ENCODE data around the gene A4GALT. TPM values are rescaled to one million over a fixed set of nuclear protein-coding genes. Genes with fewer than 3 reads are reported as not detected.

A4GALT gene
- total and polyA plus RNA-seq, 2 donors (not counting 3 experiments of a cell fraction or from before 2014, with no cell fraction given) = 5.4 to 20.7 TPM

DNA sequence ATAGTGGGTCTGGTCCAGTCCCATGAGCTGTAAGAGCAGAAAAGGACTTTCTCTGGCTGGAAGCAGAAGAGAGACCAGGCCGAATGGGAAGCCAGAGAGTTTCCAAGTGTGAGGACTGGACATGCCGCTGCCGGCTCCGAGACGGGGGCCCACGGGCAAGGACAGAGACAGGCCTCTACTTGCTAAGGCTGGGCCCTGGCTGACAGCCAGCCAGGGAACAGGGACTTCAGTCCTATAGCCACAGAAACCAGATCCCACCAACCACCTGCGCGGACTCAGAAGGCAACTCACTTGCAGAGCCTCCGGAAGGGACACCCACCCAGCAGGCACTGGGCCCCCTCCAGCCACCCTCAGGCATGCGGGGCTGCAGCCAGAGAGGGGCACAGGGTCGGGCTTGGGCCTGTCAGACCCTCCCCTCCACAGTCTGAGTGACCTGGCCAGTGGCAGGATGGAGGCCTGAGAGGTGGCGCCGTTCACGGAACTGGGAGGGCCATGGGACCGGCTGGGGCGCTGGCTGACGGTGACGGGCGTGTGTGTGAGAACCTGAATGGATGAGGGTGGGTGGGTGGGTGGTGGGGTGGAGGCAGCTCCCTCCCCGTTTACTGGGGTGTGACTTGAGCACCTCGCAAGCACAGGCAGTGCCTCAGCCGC is 47.8 kb upstream of the A4GALT start:
- Histone ChIP-seq H3K27me3 (ENCODE audit: control insufficient read depth in 2 of 2, insufficient read depth in 2 of 2, low read length in 2 of 2) (no peaks in the 10 kb centered on the region), H3K27ac (ENCODE audit: insufficient read depth, low read depth, low read length) (no peak overlapping the region), H3K4me3 (replicated peaks in 1 of 3; ENCODE audit: insufficient read depth in 1 of 3, low read depth in 1 of 3, low read length in 3 of 3) (no peak overlapping the region), H2AFZ (ENCODE audit: low read depth, low read length) (no peak overlapping the region), H3K79me2 (ENCODE audit: control insufficient read depth, insufficient read depth, low read length) (no peaks in the 10 kb centered on the region), H3K9me3 (replicated peaks; ENCODE audit: control insufficient read depth, insufficient read depth, low read length) (no peaks in the 10 kb centered on the region), H3K36me3 (ENCODE audit: control insufficient read depth in 2 of 2, extremely low read depth in 1 of 2, insufficient read depth in 2 of 2, low read length in 2 of 2) (no peaks in the 10 kb centered on the region), H3K4me1 (ENCODE audit: control insufficient read depth, extremely low read depth, insufficient read depth, low read length) (no peaks in the 10 kb centered on the region), H3K9me1 (replicated peaks; ENCODE audit: control insufficient read depth, extremely low read depth, insufficient read depth, low read length) (no peaks in the 10 kb centered on the region), H4K20me1 (replicated peaks; ENCODE audit: control insufficient read depth, extremely low read depth, insufficient read depth, low read length) (no peaks in the 10 kb centered on the region), H3K9ac (replicated peaks; ENCODE audit: extremely low read depth, insufficient read depth, low read length) (no peak overlapping the region), H3K4me2 (ENCODE audit: insufficient read depth, low read length) (no peak overlapping the region)
- BruUV-seq (replicated peaks) = no TSS peak
- FAIRE-seq (no peak), DNase-seq (ENCODE audit: low read depth, low spot score) (no peak)
- ChIA-PET CTCF (no interaction called here), POLR2A (no interaction called here)
- no peak for TF ChIP-seq EZH2 (IDR thresholded peaks at IDR 0.05; ENCODE audit: borderline replicate concordance, low read depth, low read length, severe bottlenecking)
- TF ChIP-seq POLR2A (IDR thresholded peaks at IDR 0.05; ENCODE audit: low read depth, low read length) = no peak
- TF ChIP-seq JUN (IDR thresholded peaks at IDR 0.05; ENCODE audit: borderline replicate concordance, insufficient read depth, insufficient read length, low read depth) = no peak
- intact Hi-C loops (cut with micrococcal nuclease) = no loop called here
- dilution Hi-C loops (cut with MboI; ENCODE audit: extremely low pct_ligation_motif_present, low sequenced_read_pairs) = no loop called here

DNA sequence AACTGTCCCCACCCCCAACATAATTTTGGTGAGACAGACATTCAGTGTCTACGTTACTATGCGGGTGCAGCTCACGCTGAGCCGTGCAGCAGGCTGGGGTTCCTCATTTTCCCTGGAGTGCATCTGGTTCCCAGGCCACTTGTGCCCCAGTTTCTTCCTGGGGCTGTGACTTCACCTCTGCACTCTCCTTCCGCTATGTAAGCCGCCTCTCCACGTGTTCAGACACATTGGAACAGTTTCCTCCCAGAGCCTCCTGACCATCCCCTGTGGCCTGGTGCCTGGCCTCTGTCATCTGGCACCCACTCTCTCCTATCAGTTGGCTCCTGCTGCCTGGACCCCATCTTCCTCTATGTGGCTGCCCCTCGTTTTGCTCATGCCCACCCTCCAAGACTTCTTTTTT is 46.2 kb upstream of the A4GALT start:
- BruUV-seq (replicated peaks) = no TSS peak
- H3K4me1 ChIP-seq (ENCODE audit: control insufficient read depth, extremely low read depth, insufficient read depth, low read length) = no peaks in the 10 kb centered on the region
- H3K27ac ChIP-seq (ENCODE audit: insufficient read depth, low read depth, low read length) = no peak overlapping the region
- ChIA-PET CTCF (no interaction called here), POLR2A (no interaction called here)
- no peak for TF ChIP-seq POLR2AphosphoS5 (IDR thresholded peaks at IDR 0.05; ENCODE audit: insufficient read depth, low read depth, low read length)
- TF ChIP-seq GATA2 (IDR thresholded peaks at IDR 0.05; ENCODE audit: insufficient read depth, insufficient read length, low read depth, low read length) = no peak
- TF ChIP-seq, protein P1, sequence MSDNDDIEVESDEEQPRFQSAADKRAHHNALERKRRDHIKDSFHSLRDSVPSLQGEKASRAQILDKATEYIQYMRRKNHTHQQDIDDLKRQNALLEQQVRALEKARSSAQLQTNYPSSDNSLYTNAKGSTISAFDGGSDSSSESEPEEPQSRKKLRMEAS (IDR thresholded peaks at IDR 0.05; ENCODE audit: insufficient read depth, insufficient read length) = no peak
- no peak for TF ChIP-seq JUN (IDR thresholded peaks at IDR 0.05; ENCODE audit: borderline replicate concordance, insufficient read depth, insufficient read length, low read depth)
- no peak for TF ChIP-seq EZH2 (IDR thresholded peaks at IDR 0.05; ENCODE audit: borderline replicate concordance, low read depth, low read length, severe bottlenecking)
- TF ChIP-seq, protein P2, sequence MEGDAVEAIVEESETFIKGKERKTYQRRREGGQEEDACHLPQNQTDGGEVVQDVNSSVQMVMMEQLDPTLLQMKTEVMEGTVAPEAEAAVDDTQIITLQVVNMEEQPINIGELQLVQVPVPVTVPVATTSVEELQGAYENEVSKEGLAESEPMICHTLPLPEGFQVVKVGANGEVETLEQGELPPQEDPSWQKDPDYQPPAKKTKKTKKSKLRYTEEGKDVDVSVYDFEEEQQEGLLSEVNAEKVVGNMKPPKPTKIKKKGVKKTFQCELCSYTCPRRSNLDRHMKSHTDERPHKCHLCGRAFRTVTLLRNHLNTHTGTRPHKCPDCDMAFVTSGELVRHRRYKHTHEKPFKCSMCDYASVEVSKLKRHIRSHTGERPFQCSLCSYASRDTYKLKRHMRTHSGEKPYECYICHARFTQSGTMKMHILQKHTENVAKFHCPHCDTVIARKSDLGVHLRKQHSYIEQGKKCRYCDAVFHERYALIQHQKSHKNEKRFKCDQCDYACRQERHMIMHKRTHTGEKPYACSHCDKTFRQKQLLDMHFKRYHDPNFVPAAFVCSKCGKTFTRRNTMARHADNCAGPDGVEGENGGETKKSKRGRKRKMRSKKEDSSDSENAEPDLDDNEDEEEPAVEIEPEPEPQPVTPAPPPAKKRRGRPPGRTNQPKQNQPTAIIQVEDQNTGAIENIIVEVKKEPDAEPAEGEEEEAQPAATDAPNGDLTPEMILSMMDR (IDR thresholded peaks at IDR 0.05; ENCODE audit: extremely low read depth in 1 of 2, insufficient read depth in 1 of 2, low read depth in 1 of 2, low read length in 2 of 2) = no peak
- TF ChIP-seq FOS (IDR thresholded peaks at IDR 0.05; ENCODE audit: borderline replicate concordance, insufficient read depth, low read length) = no peak
- no peak for TF ChIP-seq MYC (IDR thresholded peaks at IDR 0.05; ENCODE audit: low read depth, low read length)
- no peak for TF ChIP-seq POLR2A (IDR thresholded peaks at IDR 0.05; ENCODE audit: low read depth, low read length)
- H3K4me2 ChIP-seq (ENCODE audit: insufficient read depth, low read length) = no peak overlapping the region
- H3K27me3 ChIP-seq (ENCODE audit: control insufficient read depth in 2 of 2, insufficient read depth in 2 of 2, low read length in 2 of 2) = no peaks in the 10 kb centered on the region
- no peak overlapping the region for H3K9ac ChIP-seq (replicated peaks; ENCODE audit: extremely low read depth, insufficient read depth, low read length)
- DNase-seq (ENCODE audit: low read depth, low spot score) (no peak), FAIRE-seq (no peak)
- no peaks in the 10 kb centered on the region for H3K9me1 ChIP-seq (replicated peaks; ENCODE audit: control insufficient read depth, extremely low read depth, insufficient read depth, low read length)
- dilution Hi-C loops (cut with MboI; ENCODE audit: extremely low pct_ligation_motif_present, low sequenced_read_pairs) (no loop called here), intact Hi-C loops (cut with micrococcal nuclease) (no loop called here)
- H4K20me1 ChIP-seq (replicated peaks; ENCODE audit: control insufficient read depth, extremely low read depth, insufficient read depth, low read length) = no peaks in the 10 kb centered on the region
- no peak overlapping the region for H3K4me3 ChIP-seq (replicated peaks in 1 of 3; ENCODE audit: insufficient read depth in 1 of 3, low read depth in 1 of 3, low read length in 3 of 3)
- H3K79me2 ChIP-seq (ENCODE audit: control insufficient read depth, insufficient read depth, low read length) = no peaks in the 10 kb centered on the region
- H3K36me3 ChIP-seq (ENCODE audit: control insufficient read depth in 2 of 2, extremely low read depth in 1 of 2, insufficient read depth in 2 of 2, low read length in 2 of 2) = no peaks in the 10 kb centered on the region
- H3K9me3 ChIP-seq (replicated peaks; ENCODE audit: control insufficient read depth, insufficient read depth, low read length) = no peaks in the 10 kb centered on the region
- H2AFZ ChIP-seq (ENCODE audit: low read depth, low read length) = no peak overlapping the region
